Activated CD4-positive, alpha-beta memory T cell treated with anti-CD3 and anti-CD28 coated beads, Interleukin-2, amount 10 ng/mL, durations not matched to agents 7 days and 5 days (primary cell): ENCODE measurements around the gene MCF2L2. TPM values are rescaled to one million over a fixed set of nuclear protein-coding genes. Genes with fewer than 3 reads are reported as not detected.

ENCODE experiments used
- CTCF ChIA-PET: fragments of 350-600 bp; sonication (Branson Sonifier 250); formaldehyde crosslinking; loops from one replicate; lab custom pipeline; 2021; ENCODE audit warnings: antibody characterized with exemption, inconsistent platforms; lab: Charles Lee
- POLR2A ChIA-PET: fragments of 350-600 bp; sonication (Branson Sonifier 250); formaldehyde crosslinking; loops from one replicate; lab custom pipeline; 2021; ENCODE audit warnings: antibody characterized with exemption; lab: Charles Lee
- DNase-seq: peaks from one replicate; pipeline ENCODE4 v3.0.0-alpha.2; 2020
- H3K27ac Mint-ChIP-seq: one replicate; pipeline ENCODE4 v1.8.0; 2021; ENCODE audit warnings: mild to moderate bottlenecking, mixed read lengths
- H3K27me3 Mint-ChIP-seq: one replicate; pipeline ENCODE4 v1.8.0; 2021; ENCODE audit warnings: mixed read lengths
- H3K36me3 Mint-ChIP-seq: one replicate; pipeline ENCODE4 v1.8.0; 2021; ENCODE audit warnings: low read depth, mixed read lengths
- H3K4me1 Mint-ChIP-seq: one replicate; pipeline ENCODE4 v1.8.0; 2021; ENCODE audit warnings: mixed read lengths
- H3K4me3 Mint-ChIP-seq: one replicate; pipeline ENCODE4 v1.8.0; 2021; ENCODE audit warnings: mild to moderate bottlenecking, mixed read lengths
- H3K9me3 Mint-ChIP-seq: one replicate; pipeline ENCODE4 v1.8.0; 2021; ENCODE audit warnings: mixed read lengths
- total RNA-seq, 2 experiments: library from RNA; stranded (reverse); gene quantifications; one replicate each; pipeline ENCODE4 v1.2.3, GENCODE V29; 2021

MCF2L2 gene
- total RNA-seq, 2 experiments from 2014 or later = 6.6 to 7.0 TPM

- H3K4me3 Mint-ChIP-seq = no peak overlapping the region
- POLR2A ChIA-PET = no interaction called here
- H3K27me3 Mint-ChIP-seq = no peaks in the 10 kb centered on the region
- H3K36me3 Mint-ChIP-seq = peaks cover 16% of the 10 kb centered on the region
- no peaks in the 10 kb centered on the region for H3K9me3 Mint-ChIP-seq
- CTCF ChIA-PET = no interaction called here
- no peak for DNase-seq
- peaks cover 17% of the 10 kb centered on the region for H3K4me1 Mint-ChIP-seq
- no peak overlapping the region for H3K27ac Mint-ChIP-seq
Observed at GRCh38 chr3:183197734-183198133, 230.7 kb downstream of the MCF2L2 start.

GRCh38 chr3:183195266-183195665 is 233.2 kb downstream of the MCF2L2 start:
- Mint-ChIP-seq H3K27me3 (no peaks in the 10 kb centered on the region), H3K4me3 (no peak overlapping the region), H3K9me3 (no peaks in the 10 kb centered on the region), H3K36me3 (peaks cover 3% of the 10 kb centered on the region), H3K4me1 (peaks cover 4% of the 10 kb centered on the region), H3K27ac (no peak overlapping the region)
- POLR2A ChIA-PET = no interaction called here
- CTCF ChIA-PET = interaction anchor here (1.0 kb wide), 1 partner anchor 189 kb away, joined by 3 read pairs; no protein-coding TSS in a partner anchor
- no peak for DNase-seq

- CTCF ChIA-PET = interaction anchor here (1.4 to 1.6 kb wide), 2 partner anchors 12 to 15 kb away, joined by 3 to 6 read pairs; no protein-coding TSS in a partner anchor
- no peaks in the 10 kb centered on the region for H3K9me3 Mint-ChIP-seq
- no peaks in the 10 kb centered on the region for H3K27me3 Mint-ChIP-seq
- H3K36me3 Mint-ChIP-seq = no peaks in the 10 kb centered on the region
- H3K27ac Mint-ChIP-seq = no peak overlapping the region
- no peak overlapping the region for H3K4me3 Mint-ChIP-seq
- no peak for DNase-seq
- POLR2A ChIA-PET = interaction anchor here (1.0 kb wide), 1 partner anchor 8 kb away, joined by 3 read pairs; no protein-coding TSS in a partner anchor
- peaks cover 4% of the 10 kb centered on the region for H3K4me1 Mint-ChIP-seq
Observed at GRCh38 chr3:183193762-183194689, 234.4 kb downstream of the MCF2L2 start.

GRCh38 chr3:183192650-183193300 is 235.6 kb downstream of the MCF2L2 start:
- ChIA-PET CTCF (interaction anchor here (1.4 kb wide), 1 partner anchor 13 kb away, joined by 3 read pairs; no protein-coding TSS in a partner anchor), POLR2A (no interaction called here)
- H3K9me3 Mint-ChIP-seq = no peaks in the 10 kb centered on the region
- peaks cover 4% of the 10 kb centered on the region for H3K4me1 Mint-ChIP-seq
- DNase-seq = no peak
- H3K36me3 Mint-ChIP-seq = no peaks in the 10 kb centered on the region
- no peak overlapping the region for H3K27ac Mint-ChIP-seq
- H3K4me3 Mint-ChIP-seq = no peak overlapping the region
- H3K27me3 Mint-ChIP-seq = no peaks in the 10 kb centered on the region

GRCh38 chr3:183189641-183190040 is 238.8 kb downstream of the MCF2L2 start:
- POLR2A ChIA-PET = no interaction called here
- CTCF ChIA-PET = no interaction called here
- H3K27me3 Mint-ChIP-seq = no peaks in the 10 kb centered on the region
- no peak overlapping the region for H3K4me3 Mint-ChIP-seq
- no peaks in the 10 kb centered on the region for H3K36me3 Mint-ChIP-seq
- peaks cover 9% of the 10 kb centered on the region for H3K4me1 Mint-ChIP-seq
- DNase-seq = no peak
- no peak overlapping the region for H3K27ac Mint-ChIP-seq
- no peaks in the 10 kb centered on the region for H3K9me3 Mint-ChIP-seq

GRCh38 chr3:183188895-183189462 is 239.4 kb downstream of the MCF2L2 start:
- H3K36me3 Mint-ChIP-seq = no peaks in the 10 kb centered on the region
- POLR2A ChIA-PET = no interaction called here
- CTCF ChIA-PET = interaction anchor here (1.1 kb wide), 1 partner anchor 194 kb away, joined by 4 read pairs; no protein-coding TSS in a partner anchor
- no peak overlapping the region for H3K27ac Mint-ChIP-seq
- no peaks in the 10 kb centered on the region for H3K9me3 Mint-ChIP-seq
- no peaks in the 10 kb centered on the region for H3K27me3 Mint-ChIP-seq
- no peak for DNase-seq
- H3K4me3 Mint-ChIP-seq = no peak overlapping the region
- peaks cover 9% of the 10 kb centered on the region for H3K4me1 Mint-ChIP-seq

GRCh38 chr3:183185696-183186095 is 242.7 kb downstream of the MCF2L2 start:
- CTCF ChIA-PET = interaction anchor here (0.8 to 5.3 kb wide), 10 partner anchors 23 to 582 kb away, joined by 3 to 96 read pairs (median 4); partner anchors contain the start of gene LAMP3
- no peak overlapping the region for H3K27ac Mint-ChIP-seq
- H3K9me3 Mint-ChIP-seq = no peaks in the 10 kb centered on the region
- H3K27me3 Mint-ChIP-seq = peaks cover under 1% of the 10 kb centered on the region
- POLR2A ChIA-PET = interaction anchor here (0.8 kb wide), 1 partner anchor 9 kb away, joined by 3 read pairs; no protein-coding TSS in a partner anchor
- H3K4me3 Mint-ChIP-seq = no peak overlapping the region
- no peak for DNase-seq
- H3K4me1 Mint-ChIP-seq = peaks cover 5% of the 10 kb centered on the region
- no peaks in the 10 kb centered on the region for H3K36me3 Mint-ChIP-seq

- no peaks in the 10 kb centered on the region for H3K9me3 Mint-ChIP-seq
- H3K4me1 Mint-ChIP-seq = peaks cover 17% of the 10 kb centered on the region
- no peak overlapping the region for H3K27ac Mint-ChIP-seq
- no peak overlapping the region for H3K4me3 Mint-ChIP-seq
- H3K27me3 Mint-ChIP-seq = peaks cover 17% of the 10 kb centered on the region
- DNase-seq = no peak
- CTCF ChIA-PET = interaction anchor here (1.5 to 5.3 kb wide), 2 partner anchors 17 to 201 kb away, joined by 3 to 96 read pairs; no protein-coding TSS in a partner anchor
- POLR2A ChIA-PET = no interaction called here
- H3K36me3 Mint-ChIP-seq = no peaks in the 10 kb centered on the region
Observed at GRCh38 chr3:183182732-183183610, 245.4 kb downstream of the MCF2L2 start.

- POLR2A ChIA-PET = no interaction called here
- Mint-ChIP-seq H3K36me3 (no peaks in the 10 kb centered on the region), H3K9me3 (no peaks in the 10 kb centered on the region), H3K27ac (no peak overlapping the region), H3K27me3 (peaks cover 17% of the 10 kb centered on the region), H3K4me3 (no peak overlapping the region), H3K4me1 (peaks cover 17% of the 10 kb centered on the region)
- CTCF ChIA-PET = no interaction called here
- no peak for DNase-seq
Observed at GRCh38 chr3:183182073-183182472, 246.3 kb downstream of the MCF2L2 start.

GRCh38 chr3:183181606-183182005 is 246.8 kb downstream of the MCF2L2 start:
- no peaks in the 10 kb centered on the region for H3K9me3 Mint-ChIP-seq
- no peak overlapping the region for H3K27ac Mint-ChIP-seq
- H3K36me3 Mint-ChIP-seq = no peaks in the 10 kb centered on the region
- no peak for DNase-seq
- H3K4me1 Mint-ChIP-seq = peaks cover 17% of the 10 kb centered on the region
- CTCF ChIA-PET = no interaction called here
- H3K27me3 Mint-ChIP-seq = peaks cover 19% of the 10 kb centered on the region
- POLR2A ChIA-PET = no interaction called here
- no peak overlapping the region for H3K4me3 Mint-ChIP-seq

GRCh38 chr3:183180784-183181295 is 247.6 kb downstream of the MCF2L2 start:
- peaks cover 23% of the 10 kb centered on the region for H3K27me3 Mint-ChIP-seq
- no peaks in the 10 kb centered on the region for H3K36me3 Mint-ChIP-seq
- H3K27ac Mint-ChIP-seq = no peak overlapping the region
- ChIA-PET CTCF (no interaction called here), POLR2A (no interaction called here)
- no peak for DNase-seq
- no peak overlapping the region for H3K4me3 Mint-ChIP-seq
- H3K4me1 Mint-ChIP-seq = peaks cover 17% of the 10 kb centered on the region
- no peaks in the 10 kb centered on the region for H3K9me3 Mint-ChIP-seq
